Stimulated activated CD4-positive, alpha-beta T cell treated with anti-CD3 and anti-CD28 coated beads, TNF-alpha, amount 100 ng/mL, for 48 hours (primary cell): ENCODE data around the gene ZNF536.
"Not testable (repeated sequence)": the region's sequence is repeated elsewhere in the genome, so short reads cannot be mapped to it uniquely, and the experiment has no call there.

Experiments used
- DNase-seq, 3 donors: peaks; one replicate each; pipeline ENCODE4 v3.0.0-alpha.2; 2020; ENCODE audit warnings: low read depth in 3 of 3

ZNF536 gene

DNA sequence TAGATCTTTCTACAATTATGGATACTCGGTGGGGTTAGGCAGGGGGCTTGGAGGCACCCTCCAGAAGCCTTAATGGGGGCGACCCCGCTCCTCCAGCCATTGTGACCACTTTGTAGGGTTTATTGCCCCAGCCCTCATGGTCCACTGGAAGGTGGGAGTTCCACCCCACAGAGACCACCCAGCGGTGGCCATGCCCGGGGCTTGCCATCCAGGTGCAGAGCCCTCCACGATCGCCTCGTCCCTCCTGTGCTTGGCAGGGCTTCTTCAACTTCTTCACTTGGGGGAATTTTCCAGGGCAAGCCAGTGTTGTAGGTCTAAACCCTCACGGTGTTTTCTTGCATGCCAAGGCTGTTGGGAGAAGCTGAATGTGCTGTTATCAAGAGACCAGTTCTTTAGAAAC, 16.1 kb downstream of the ZNF536 start:
- no peak for DNase-seq

DNA sequence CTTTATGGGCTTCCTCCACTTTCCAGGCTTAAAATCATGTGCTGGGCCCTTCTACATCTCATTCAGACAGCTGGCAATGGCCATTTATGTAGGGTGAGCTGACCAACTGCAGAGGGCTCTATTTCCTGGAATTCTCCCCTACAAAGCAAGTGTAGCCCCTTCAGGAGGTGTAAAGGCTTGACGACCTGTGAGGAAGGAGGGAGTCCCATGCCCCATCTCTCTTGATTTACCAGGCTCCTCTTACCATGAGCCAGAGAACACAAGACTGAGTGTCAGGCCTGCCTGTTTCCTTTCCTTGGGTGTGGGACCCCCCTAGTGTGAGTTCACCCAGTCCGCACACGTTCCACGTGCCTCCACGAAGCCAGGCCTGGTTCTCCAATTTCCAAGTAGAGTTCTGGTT, 16.6 kb downstream of the ZNF536 start:
- DNase-seq, result no peak

DNA sequence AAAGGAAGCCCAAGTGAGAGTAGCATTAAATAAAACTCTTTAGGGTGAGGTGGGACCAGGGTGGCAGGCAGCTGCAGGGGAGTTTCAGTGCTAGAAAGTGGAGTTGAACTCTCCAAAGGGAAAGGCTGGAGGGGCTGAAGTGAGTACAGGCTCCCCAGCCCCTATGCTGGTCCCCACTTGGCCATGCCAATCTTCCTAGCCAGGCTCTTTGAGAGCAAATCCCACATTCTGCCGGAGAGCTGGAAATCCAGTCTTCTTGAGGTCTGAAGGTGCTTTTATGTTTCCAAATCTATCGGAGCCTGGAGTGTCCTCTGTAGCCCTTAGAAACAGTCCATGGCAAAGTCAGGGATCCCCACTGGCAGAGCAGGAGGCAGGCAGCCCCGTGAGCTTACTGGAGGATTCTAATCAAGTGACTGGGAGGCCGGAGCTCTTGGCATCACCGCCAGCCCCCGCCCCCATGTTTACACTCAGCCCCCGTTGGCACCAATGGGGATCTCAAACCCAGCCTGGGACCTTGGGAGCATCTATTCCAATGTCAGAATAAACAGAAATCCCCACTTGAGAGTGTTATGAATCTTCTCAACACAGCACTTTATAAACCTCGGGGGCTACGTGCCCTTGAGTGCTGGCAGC, 18.3 kb downstream of the ZNF536 start:
- no peak for DNase-seq

DNA sequence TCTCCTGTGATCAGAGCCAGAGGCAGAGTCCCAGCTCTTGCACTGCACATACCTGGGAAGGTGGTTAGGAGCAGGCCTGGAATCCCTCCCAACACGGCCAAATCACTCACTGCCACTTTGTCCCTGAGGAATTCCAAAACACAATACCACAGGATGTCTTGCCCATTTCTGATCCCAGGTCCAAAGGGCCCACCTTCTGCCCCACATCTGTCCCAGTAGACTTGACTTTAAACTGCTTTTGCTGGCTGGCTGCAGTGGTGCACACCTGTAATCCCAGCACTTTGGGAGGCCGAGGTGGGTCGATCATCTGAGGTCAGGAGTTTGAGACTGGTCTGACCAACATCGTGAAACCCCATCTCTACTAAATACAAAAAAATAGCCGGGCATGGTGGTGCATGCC, 18.9 kb downstream of the ZNF536 start:
- no peak for DNase-seq

DNA sequence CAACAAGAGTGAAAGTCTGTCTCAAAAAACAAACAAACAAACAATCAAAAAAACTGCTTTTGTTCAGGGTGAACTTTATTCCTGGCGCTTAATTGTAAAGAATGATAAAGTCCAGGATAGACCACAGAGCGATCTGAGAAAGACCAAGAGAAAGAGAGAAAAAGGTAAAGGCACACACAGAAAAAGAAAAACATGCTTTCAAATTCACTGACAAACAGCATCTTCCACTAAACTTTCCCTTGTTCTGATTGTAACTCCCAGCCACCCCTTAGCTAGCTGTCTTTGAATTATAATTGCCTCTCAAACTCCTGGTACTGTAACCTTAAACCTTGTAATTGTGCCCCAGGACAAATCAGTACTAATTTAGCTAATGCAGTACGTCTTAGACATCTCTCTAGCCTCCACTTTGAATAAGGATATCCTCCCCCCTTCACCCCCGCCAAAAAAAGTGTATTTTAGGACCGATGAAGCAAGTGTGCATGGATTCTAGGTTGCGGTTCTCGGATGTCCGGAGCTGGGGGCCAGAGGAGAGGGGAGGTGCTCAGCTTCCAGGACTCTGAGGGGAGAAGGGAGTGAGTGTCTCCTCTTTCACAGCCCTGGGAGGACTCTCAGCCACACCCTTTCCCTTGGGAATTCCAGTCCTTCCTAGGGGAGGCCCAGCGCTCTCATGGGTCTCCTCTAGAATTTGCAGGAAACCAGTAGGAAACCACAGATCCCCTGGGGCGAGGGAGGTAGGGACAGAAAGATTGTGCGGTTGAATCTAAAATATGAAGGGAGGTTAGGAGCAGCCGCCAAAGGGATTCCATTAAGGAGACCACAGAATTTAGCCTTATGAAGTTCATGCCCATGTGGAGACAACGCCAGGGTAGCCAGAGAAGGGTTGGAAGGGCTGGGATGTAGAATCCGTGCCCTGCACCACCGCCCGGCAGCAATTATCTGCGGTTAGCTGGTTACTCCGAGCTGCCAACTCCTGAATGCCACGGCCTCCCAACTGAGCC, 19.7 kb downstream of the ZNF536 start:
- no peak for DNase-seq

DNA sequence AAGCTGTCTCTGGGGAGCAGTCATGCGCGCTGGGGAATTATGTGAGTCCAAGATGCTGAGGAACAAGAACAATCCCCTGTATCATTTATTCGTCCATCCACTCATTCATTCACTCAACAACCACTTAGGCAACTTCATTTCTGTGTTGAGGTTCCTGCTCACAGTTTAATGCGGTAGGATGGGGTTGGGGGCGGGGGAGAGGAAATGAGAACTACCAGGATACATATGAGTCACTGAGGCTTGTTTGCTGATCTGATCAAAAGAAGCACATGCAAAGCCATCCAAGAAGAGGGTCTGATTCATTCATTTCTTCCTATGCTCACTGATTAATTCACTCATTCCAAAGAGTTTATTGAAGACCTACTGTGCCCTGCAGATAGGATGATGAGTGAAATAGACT, 20.9 kb downstream of the ZNF536 start:
- DNase-seq, result peak in 1 of 3 donors; percentile 5

DNA sequence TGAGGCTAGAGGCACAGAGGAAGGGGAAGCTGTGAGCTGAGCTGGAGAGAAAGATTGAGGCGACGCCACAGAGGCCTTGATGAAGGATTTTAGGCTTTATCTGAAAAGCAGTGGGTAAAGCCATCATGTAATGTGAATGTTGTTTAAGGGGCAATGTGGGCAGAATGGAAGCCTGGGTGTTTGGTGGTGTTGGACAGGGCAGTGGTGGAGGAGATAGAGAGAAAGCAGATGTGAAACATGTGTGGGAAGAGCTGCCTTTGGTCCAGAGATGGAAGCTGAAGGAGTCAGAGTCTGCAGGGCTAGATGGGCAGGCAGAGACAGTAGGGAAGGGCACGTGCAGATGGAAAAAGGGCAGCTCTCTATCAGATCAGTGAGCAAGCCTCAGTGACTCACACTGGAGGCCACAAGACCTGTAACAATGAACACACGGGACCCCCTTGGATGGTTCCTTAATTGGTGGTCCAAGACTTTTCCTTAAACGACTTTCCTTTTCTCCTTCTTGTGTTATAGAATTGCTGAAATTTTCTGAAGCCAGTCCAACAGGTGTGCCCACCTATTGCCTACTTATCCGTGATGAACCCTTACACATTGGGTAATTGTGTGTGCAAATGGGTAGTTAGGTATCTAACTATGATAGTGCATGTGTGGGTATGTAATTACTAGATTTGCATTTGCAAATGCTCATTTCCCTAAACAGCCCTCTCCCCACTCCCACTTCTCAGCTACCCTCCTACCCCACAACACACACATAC, 21.7 kb downstream of the ZNF536 start:
- DNase-seq, result no peak

DNA sequence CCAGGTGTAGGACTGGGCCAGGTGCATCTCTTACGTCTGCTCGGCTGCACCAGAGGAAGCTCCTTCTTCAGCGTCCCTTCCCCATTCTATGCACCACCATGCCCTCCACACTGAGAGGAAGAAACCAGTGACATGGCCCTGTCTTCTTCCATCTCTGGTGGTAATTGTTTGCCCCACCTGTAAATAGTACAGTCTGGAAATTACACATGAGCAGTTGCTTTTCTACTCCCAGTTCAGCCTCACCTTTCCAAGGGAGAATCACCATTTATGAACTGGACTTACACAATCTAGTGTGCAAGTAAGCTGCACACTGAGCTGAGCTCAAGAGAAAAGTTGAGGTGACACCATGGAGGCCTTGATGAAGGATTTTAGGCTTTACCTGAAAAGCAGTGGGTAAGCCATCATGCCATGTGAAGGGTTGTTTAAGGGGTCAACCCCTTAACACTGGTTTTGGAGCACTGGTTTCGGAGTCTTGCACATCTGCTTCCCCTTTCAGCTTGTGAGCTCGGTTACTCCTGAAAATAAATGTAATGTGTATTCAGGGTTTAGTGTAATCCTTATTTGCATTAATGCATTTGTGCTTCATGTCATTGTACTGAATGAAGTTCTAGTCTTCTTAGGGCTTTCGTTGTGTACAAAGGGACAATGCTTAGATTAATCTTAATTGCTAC, 22.4 kb downstream of the ZNF536 start:
- DNase-seq, result no peak

DNA sequence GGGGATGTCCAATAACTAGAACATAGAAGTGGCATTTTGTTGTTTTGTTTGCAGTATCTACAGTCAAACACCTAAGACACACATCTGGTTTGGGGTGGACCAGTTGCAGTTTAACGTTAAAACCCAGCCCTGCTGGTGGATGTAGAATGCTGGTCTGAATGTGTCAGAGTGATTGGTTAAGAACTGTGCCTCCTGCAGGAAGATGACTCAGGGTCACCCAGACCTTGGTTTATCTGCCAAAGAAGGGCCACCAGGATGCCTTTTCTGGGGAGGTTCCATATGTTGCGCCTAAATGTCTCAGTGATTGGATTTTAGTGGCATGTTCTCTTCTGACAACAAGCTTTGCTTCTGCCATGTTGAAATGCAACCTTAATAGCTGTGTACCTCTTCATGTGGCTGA, 23.1 kb downstream of the ZNF536 start:
- no peak for DNase-seq

DNA sequence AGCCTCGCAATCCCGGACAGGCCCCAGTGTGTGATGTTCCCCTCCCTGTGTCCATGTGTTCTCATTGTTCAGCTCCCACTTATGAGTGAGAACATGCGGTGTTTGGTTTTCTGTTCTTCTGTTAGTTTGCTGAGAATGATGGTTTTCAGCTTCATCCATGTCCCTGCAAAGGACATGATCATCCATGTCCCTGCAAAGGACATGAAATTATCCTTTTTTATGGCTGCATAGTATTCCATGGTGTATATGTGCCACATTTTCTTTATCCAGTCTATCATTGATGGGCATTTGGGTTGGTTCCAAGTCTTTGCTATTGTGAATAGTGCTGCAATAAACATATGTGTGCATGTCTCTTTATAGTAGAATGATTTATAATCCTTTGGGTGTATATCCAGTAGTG, 26.4 kb downstream of the ZNF536 start:
- DNase-seq, result not testable (repeated sequence)

DNA sequence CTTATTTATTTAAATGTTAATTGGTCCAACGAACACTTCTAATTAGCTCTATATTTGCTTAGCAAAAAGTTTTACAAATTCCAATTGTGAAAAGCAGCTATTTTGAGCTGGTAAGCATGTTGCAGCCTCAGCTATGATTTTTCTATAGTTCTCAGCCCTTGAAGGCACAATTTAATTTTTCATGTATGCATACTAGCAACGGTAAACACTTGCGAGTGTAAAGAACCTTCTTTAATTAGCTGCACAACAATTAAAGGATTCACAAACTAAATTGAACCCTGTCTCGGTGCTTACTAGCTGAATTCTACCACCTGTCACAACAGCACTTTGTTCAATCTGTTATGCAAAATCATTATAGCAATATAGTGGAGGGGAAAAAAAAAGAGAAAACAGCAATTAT, 29.8 kb downstream of the ZNF536 start:
- no peak for DNase-seq

DNA sequence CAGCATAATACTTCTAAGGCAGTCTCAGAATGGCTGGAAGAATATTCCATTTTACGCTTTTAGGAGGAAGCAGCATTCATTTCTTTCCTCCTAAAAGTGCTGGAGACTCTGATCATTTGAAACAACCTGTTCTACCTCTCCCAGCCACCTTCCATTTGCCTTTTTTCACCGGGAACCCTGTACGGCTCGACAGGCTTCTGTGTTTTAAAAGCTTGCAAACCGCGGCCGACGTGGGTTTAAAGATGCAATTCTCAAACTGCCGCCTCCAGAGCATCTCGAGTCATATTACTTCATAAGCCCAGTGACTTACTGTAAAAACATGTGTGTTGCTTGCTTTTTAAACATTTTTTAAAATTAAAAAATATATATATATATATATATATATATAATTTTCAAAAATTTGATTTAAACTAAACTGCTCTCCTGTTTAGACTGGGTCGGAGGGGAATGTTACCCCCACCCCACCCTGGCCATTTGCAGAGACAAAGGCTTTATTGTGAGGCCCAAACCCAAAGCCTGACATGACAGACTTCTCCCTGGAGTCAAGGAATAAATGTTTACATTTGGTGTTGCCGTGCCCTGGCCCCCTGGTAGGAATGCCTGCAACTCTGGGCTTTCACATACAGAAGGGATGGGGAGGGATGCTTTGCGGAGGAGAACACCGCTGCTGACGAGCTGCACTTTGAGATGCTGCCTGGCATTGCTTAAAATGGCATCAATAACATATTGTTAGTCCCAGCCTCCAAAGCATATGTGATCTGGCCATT, 30.4 kb downstream of the ZNF536 start:
- no peak for DNase-seq

DNA sequence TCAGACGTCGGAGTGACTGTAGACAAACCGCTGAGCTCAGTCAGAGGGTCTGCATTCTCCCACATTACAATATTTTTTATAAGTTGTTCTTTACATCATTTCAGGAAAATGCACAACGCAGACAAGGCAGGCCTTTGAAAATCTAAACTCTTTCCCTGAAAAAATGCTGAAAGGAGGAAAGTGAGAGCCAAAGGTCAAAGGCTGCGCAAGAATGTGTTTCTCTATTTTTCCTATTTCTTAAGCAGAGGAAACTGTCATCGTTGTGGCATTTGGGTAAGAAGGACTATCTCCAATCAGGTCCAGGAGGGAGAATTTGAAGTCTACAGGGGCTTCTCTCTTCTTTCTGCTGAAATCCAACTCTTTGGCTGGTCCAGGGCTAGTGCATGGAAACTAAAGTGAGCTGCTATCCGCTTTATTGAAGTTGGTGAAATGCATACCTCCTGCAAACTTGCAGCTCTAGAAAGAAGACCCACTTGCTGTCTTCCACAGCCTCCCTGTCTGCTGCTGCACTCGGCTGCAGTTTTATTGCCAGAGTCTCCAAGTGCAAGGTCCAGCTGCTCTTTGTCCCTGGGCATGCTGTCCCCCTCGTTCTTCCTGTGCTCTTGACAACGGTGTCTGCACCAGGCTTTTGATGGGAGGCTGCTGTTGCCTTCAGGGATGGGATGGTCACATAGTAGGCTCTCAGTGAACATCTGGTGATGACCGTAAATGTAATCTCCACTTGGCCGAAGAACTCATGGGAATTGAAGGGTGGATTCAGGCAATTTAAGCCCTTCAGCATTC, 31.2 kb downstream of the ZNF536 start:
- no peak for DNase-seq

DNA sequence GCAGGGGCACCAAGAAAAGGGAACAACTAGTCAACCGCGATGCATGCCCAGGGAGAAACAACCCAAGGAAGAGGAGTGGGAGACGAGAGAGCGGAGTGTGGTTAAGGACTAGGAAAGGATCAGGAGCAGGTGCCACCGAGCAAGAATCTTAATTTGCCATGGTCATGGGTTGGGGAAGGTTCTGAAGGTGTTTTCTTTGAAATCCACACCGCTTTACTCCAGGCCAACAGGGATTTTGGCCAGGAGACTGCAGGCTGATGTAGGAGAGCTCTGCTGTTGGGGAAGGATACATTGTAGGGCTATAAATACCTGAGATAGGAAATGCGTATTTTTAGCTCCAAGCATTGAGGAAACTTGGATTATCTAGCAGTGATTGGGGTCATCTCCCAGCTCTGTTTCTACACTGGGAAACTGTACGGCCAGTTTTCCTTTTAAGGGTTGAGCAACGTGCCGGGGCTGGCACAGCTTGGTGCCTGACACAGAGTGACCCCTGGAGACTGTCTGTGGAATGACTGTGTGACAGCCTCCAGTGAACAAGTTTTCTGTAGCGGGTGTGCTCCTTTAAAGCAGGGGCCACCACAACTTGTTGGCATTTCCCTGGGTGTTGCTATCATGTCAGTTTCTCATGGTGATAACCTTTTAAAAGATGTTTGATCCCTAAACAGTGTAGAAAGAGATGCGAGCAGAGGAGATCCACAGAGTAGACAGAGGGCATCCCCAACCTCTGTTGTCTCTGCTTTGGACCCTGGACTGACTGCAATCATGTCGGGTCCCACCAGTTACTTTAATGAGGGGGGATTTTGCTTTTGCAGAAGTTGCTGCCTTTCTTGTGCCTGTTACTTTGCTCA, 34.3 kb downstream of the ZNF536 start:
- no peak for DNase-seq

DNA sequence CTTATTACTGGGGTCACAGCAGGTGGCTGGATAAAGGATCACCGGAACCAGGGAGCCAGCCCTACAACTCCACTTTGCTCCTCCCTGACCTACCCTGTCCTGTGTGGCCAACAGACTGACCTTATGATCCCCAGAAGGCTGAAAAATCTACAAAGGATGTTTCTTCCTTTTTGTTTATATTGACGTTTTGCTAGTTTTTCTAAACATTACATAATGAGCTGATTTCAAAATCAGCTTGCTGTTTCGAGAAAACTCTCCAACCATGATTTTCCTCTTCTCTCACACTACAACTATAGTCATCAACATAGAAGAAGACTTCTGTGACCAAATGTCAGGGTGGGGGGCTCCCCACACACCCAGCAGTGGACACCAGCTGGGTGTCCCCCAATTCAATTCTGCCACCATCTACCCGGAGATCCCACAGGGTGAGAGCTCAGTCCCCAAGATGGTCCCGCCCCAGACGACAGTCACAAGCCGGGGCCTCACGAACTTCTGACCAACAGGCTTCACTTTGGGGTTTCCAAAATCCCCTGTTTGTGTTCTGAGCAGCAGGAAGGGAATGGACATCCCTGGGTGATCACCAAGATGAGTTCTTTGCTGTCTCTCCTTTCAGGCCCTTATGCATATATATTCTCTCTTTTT, 35.0 kb downstream of the ZNF536 start:
- DNase-seq, result no peak

DNA sequence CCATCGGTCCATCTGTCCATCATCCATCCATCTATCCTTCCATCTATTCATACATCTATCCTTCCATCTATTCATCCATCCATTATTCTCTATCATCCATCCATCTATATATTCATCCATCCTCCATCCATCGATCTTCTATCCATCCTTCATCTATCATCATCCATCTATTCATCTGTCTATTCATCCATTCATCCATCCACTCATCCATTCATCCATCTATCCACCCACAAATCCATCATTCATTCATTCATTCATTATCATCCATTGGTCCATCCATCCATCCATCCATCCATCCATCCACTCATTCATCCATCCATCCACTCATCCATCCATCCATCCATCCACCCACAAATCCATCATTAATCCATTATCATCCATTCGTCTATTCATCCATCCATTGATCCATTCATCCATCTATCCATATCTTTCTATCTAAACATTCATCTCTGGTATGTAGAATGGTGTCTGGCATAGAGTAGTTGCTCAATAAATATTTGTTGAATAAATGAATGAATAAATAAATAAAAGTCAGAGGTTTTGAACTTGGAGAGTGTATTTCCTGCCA, 36.6 kb downstream of the ZNF536 start:
- DNase-seq, result no peak

DNA sequence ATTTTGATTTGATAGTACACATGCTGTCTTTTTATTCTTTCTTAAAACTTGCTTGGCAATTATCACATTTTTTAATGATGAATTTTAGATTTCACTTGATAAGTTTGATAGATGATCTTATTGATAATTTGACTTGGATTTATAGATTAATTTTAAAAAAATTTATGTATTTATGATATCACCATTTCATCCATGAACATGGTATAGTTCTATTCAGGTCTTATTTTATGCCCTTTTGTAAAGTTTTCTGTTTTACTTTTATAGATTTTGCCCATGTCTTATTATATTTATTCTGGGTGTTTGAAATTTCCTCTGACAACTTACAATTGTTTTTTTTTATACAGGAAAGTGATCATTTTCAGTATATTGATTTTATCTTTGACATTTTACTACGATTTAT, 39.5 kb downstream of the ZNF536 start:
- no peak for DNase-seq

DNA sequence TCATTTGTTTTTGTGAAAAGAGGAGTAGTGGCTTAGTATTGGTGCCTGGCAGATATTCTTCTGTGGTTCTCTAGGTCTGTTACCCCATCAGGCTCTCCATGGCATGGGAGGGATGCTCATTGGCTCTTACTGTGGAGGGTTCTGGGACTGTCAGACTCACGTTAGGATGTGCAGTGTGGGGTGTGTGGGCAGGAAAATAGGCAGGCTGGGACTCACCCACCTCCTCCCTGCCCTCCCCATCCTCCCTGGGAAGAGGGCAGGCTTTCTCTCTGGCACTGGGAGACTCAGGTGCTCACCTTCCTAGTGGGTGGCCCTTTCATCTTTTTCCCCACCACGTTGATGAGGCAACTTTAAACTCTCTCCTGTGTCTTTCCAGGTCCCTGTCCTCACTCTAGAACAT, 44.2 kb downstream of the ZNF536 start:
- DNase-seq, result no peak

DNA sequence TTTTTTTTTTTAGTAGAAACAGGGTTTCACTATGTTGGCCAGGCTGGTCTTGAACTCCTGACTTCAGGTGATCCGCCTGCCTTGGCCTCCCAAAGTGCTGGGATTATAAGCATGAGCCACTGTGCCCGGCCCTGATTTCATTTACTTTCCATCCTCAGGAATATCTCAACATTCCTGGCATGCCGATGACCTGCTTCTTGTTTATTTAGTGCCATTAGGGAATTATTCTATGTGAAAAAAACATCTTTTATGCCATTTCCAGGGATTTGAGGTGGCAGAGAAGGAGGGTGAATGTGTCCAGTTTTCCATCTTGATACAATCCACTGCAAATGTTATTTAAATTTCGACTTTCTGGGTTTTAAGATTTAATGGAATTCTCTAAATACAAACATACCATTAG, 45.0 kb downstream of the ZNF536 start:
- not testable (repeated sequence) for DNase-seq
